Activated naive CD8-positive, alpha-beta T cell treated with anti-CD3 and anti-CD28 coated beads, Interleukin-2, amount 50 U/mL, for 24 hours (primary cell): ENCODE results near the gene SURF4.
"Not testable (repeated sequence)": the region's sequence is repeated elsewhere in the genome, so short reads cannot be mapped to it uniquely, and the experiment has no call there.

Source experiments
- ATAC-seq: fragments of 150-1000 bp; cut with Tn5 transposase; one replicate; pipeline ENCODE4 v1.10.0; 2021
- DNase-seq: peaks from one replicate; pipeline ENCODE4 v3.0.0; 2021
- H3K27ac Mint-ChIP-seq: one replicate; pipeline ENCODE4 v1.8.0; 2021; ENCODE audit warnings: mild to moderate bottlenecking, mixed read lengths
- H3K27me3 Mint-ChIP-seq: one replicate; pipeline ENCODE4 v1.8.0; 2021; ENCODE audit warnings: mixed read lengths
- H3K36me3 Mint-ChIP-seq: one replicate; pipeline ENCODE4 v1.8.0; 2021; ENCODE audit warnings: low read depth, mixed read lengths
- H3K4me1 Mint-ChIP-seq: one replicate; pipeline ENCODE4 v1.8.0; 2021; ENCODE audit warnings: mixed read lengths
- H3K4me3 Mint-ChIP-seq: one replicate; pipeline ENCODE4 v1.8.0; 2021; ENCODE audit warnings: mild to moderate bottlenecking, moderate library complexity, mixed read lengths
- H3K9me3 Mint-ChIP-seq: one replicate; pipeline ENCODE4 v1.8.0; 2021; ENCODE audit warnings: mixed read lengths

The SURF4 gene

GRCh38 chr9:133345596-133345995, 30.3 kb downstream of the SURF4 start:
- Mint-ChIP-seq H3K4me1 (peaks cover 50% of the 10 kb centered on the region), H3K36me3 (peaks cover 45% of the 10 kb centered on the region), H3K4me3 (no peak overlapping the region), H3K27me3 (peaks cover 3% of the 10 kb centered on the region), H3K27ac (no peak overlapping the region), H3K9me3 (no peaks in the 10 kb centered on the region)
- DNase-seq: no peak
- ATAC-seq: no peak

GRCh38 chr9:133344979-133345378, 30.9 kb downstream of the SURF4 start:
- peaks cover 45% of the 10 kb centered on the region for H3K36me3 Mint-ChIP-seq
- DNase-seq: no peak
- H3K27me3 Mint-ChIP-seq: peaks cover 3% of the 10 kb centered on the region
- no peak overlapping the region for H3K4me3 Mint-ChIP-seq
- no peak for ATAC-seq
- H3K9me3 Mint-ChIP-seq: no peaks in the 10 kb centered on the region
- no peak overlapping the region for H3K27ac Mint-ChIP-seq
- peaks cover 50% of the 10 kb centered on the region for H3K4me1 Mint-ChIP-seq

GRCh38 chr9:133344071-133344470, 31.8 kb downstream of the SURF4 start:
- no peak overlapping the region for H3K27ac Mint-ChIP-seq
- no peak for DNase-seq

DNA sequence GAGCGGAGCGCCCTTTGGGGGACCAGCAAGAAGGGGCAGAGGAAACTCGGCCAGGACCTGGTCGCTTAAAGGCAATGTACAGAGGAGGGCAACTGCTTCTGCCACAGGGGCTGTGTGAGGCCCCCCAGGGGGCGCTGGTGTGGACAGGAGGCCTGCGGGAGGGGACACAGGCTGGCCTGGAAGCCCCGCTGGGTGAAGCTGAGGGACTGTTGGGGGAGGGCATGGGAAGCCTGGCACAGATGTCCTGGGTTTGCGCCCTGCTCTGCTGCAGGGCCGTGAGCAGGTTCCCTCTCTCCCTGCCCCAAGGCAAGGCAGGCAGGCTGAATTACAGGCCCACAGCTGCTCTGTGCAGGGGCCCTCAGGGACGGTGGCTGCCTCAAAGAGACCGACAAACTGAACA, 33.3 kb downstream of the SURF4 start:
- H3K4me1 Mint-ChIP-seq: peaks cover 40% of the 10 kb centered on the region
- DNase-seq (no peak), ATAC-seq (no peak)
- H3K36me3 Mint-ChIP-seq: peaks cover 39% of the 10 kb centered on the region
- no peak overlapping the region for H3K4me3 Mint-ChIP-seq
- no peaks in the 10 kb centered on the region for H3K9me3 Mint-ChIP-seq
- H3K27ac Mint-ChIP-seq: peak overlapping the region; percentile 73
- no peaks in the 10 kb centered on the region for H3K27me3 Mint-ChIP-seq

More at GRCh38 chr9:133344071-133344470, 31.8 kb downstream of the SURF4 start:
- H3K4me3 Mint-ChIP-seq: no peak overlapping the region
- no peaks in the 10 kb centered on the region for H3K9me3 Mint-ChIP-seq
- peaks cover 3% of the 10 kb centered on the region for H3K27me3 Mint-ChIP-seq
- ATAC-seq: no peak
- peaks cover 46% of the 10 kb centered on the region for H3K4me1 Mint-ChIP-seq
- H3K36me3 Mint-ChIP-seq: peaks cover 44% of the 10 kb centered on the region

DNA sequence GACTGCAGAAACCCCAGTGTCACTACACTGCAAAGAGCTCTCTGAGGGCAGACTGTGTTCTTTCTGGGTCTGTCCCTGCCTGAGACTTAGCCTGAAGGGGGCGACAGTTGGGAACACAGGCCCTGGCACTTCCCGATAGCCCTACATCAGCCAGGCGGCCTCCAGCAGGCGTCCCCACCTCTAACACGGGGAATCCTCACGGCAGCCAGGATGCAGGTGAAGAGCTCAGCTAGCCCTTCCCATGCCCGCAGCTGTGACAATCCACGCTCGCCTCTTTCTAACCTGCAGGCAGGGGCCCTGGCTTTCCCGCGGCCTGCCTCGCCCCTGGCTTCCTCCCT, 33.8 kb downstream of the SURF4 start:
- Mint-ChIP-seq H3K9me3 (no peaks in the 10 kb centered on the region), H3K27ac (peak overlapping the region; percentile 73), H3K27me3 (no peaks in the 10 kb centered on the region), H3K36me3 (peaks cover 39% of the 10 kb centered on the region), H3K4me3 (no peak overlapping the region), H3K4me1 (peaks cover 41% of the 10 kb centered on the region)
- no peak for DNase-seq
- ATAC-seq: no peak

DNA sequence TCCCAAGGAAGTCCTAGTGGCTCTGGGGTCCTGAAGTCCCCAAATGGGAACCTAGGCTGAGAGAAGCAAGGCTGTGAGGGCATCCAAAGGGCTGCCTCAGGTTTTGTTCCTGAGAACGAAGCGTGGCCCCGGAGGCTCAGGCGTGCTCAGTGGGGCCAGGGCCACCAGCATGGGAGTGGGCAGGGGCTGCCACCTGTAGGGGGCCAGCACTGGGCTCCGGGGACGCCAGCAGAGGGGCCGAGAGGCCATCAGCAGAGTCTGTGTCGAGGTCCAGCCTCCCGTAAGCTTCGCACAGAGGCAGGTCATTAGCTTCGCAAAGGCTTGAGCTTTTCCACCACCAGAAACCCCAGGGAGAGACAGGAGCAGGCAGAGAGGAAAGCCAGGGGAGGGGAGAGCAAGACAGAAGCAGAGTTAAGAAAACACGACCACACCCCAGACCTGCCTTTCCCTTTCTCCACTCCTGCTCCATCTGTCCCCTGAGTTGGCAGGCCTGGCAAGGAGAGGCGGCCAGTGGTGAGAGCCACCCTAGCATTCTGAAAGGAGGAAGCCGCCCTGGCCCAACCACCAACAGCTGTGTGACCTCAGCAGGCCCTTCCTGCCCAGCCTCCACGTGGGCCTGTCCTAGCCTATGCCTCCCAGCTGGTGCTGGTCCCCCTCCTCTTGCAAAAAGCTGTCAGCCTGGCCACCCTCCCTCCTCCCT, 34.3 kb downstream of the SURF4 start:
- peaks cover 41% of the 10 kb centered on the region for H3K4me1 Mint-ChIP-seq
- peak overlapping the region; percentile 73 for H3K27ac Mint-ChIP-seq
- ATAC-seq: no peak
- H3K36me3 Mint-ChIP-seq: peaks cover 40% of the 10 kb centered on the region
- no peaks in the 10 kb centered on the region for H3K9me3 Mint-ChIP-seq
- no peak for DNase-seq
- no peaks in the 10 kb centered on the region for H3K27me3 Mint-ChIP-seq
- H3K4me3 Mint-ChIP-seq: no peak overlapping the region

DNA sequence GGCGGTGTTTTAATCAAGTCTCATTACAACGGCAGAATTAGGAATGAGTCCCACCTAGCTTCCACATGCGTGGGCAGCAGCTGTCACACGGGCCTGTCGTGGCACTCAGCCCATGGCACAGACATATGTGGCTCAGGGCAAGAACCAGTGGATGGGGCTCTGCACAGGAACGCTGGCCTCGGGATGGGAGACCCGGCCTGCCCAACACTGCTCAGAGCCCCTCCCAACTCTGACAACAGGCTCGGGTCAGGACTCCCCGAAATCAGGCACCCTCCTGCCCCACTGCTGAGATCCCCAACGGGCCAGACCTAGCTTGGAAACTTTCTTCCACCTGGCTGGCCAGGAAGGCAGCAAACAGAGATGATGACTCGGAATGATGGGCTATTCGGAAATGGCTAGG, 34.9 kb downstream of the SURF4 start:
- Mint-ChIP-seq H3K27me3 (no peaks in the 10 kb centered on the region), H3K4me1 (peaks cover 38% of the 10 kb centered on the region), H3K27ac (peak overlapping the region; percentile 52), H3K9me3 (no peaks in the 10 kb centered on the region), H3K4me3 (no peak overlapping the region), H3K36me3 (peaks cover 43% of the 10 kb centered on the region)
- DNase-seq (no peak), ATAC-seq (no peak)

DNA sequence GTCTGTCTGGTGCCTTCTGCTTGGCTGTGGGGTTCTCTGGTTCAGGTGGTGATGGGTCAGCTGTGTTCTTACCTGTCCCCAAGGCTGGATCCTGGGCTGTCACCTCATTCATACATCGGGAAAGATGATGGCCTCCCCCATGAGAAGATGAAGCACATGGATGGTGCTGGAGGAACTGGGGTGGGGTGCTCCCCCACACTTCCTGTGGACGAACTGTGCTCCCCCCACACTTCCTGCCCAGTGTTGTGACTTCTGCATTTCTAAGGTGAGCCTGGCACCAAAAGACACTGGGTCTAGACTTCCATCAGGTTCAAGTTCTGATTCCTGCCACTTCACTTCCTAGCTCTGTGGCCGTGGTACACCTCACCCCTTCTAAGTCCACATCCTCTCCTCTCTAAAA, 35.6 kb downstream of the SURF4 start:
- H3K27me3 Mint-ChIP-seq: no peaks in the 10 kb centered on the region
- DNase-seq (no peak), ATAC-seq (no peak)
- H3K36me3 Mint-ChIP-seq: peaks cover 47% of the 10 kb centered on the region
- peak overlapping the region; percentile 52 for H3K27ac Mint-ChIP-seq
- H3K4me1 Mint-ChIP-seq: peaks cover 40% of the 10 kb centered on the region
- H3K9me3 Mint-ChIP-seq: no peaks in the 10 kb centered on the region
- no peak overlapping the region for H3K4me3 Mint-ChIP-seq

- Mint-ChIP-seq H3K4me1 (peaks cover 45% of the 10 kb centered on the region), H3K27me3 (no peaks in the 10 kb centered on the region), H3K9me3 (no peaks in the 10 kb centered on the region), H3K36me3 (peaks cover 50% of the 10 kb centered on the region), H3K27ac (peak overlapping the region; percentile 52), H3K4me3 (no peak overlapping the region)
- DNase-seq (no peak), ATAC-seq (no peak)
Observed at GRCh38 chr9:133339641-133340040, 36.2 kb downstream of the SURF4 start.

GRCh38 chr9:133335924-133336811, 39.7 kb downstream of the SURF4 start, which contains the start of gene SURF6:
TSS of gene SURF6 (minus strand) at chr9:133336188. CDS start at chr9:133336132, 56 bp downstream.
- peak within 1 kb of the TSS; percentile 95 for H3K27ac Mint-ChIP-seq
- DNase-seq (peak; percentile 95), ATAC-seq (peak; percentile 97)
- H3K4me1 Mint-ChIP-seq: peaks cover 49% of the 10 kb centered on the region
- peak within 1 kb of the TSS; percentile 95 for H3K4me3 Mint-ChIP-seq
- H3K9me3 Mint-ChIP-seq: no peaks in the 10 kb centered on the region
- H3K27me3 Mint-ChIP-seq: no peaks in the 10 kb centered on the region
- H3K36me3 Mint-ChIP-seq: peaks cover 65% of the 10 kb centered on the region

DNA sequence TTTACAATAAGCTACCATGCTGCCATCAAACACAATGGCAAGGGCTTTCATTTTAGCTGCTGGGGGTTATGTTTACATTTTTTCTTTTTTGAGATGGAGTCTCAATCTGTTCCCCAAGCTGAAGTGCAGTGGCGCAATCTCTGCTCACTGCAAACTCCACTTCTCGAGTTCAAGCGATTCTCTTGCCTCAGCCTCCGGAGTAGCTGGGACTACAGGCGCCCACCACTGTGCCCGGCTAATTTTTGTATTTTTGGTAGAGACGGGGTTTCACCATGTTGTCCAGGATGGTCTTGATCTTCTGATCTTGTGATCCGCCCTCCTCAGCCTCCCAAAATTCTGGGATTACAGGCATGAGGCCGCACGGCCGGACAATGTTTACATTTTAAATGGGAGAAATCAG, 41.0 kb downstream of the SURF4 start:
- H3K27me3 Mint-ChIP-seq, DNase-seq, ATAC-seq, H3K9me3 Mint-ChIP-seq: not testable (repeated sequence)
- H3K27ac Mint-ChIP-seq: peak overlapping the region; percentile 95
- peaks cover 61% of the 10 kb centered on the region for H3K36me3 Mint-ChIP-seq
- peaks cover 41% of the 10 kb centered on the region for H3K4me1 Mint-ChIP-seq
- H3K4me3 Mint-ChIP-seq: peak overlapping the region; percentile 95

DNA sequence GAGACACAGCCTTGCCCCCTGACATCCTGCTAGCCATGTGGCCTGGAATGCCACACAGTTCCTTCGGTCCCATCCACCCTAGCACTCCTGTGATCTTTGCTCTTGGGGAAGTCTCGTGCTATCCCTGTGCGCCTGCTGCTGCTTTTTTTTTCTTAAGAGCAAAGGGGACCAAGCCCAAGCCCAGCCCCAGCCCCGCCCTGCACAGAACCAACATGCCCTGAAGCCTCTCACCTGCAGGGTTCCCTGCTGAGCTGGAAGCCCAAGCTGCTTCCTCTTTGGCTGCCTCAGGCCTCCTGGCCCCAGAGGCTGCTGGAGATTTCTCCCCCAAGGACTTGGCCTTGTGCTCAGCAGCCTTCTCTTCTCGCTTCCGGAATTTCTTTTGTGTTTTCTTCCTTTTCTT, 41.7 kb downstream of the SURF4 start:
- peak overlapping the region; percentile 95 for H3K27ac Mint-ChIP-seq
- DNase-seq (no peak), ATAC-seq (no peak)
- peaks cover 36% of the 10 kb centered on the region for H3K4me1 Mint-ChIP-seq
- H3K36me3 Mint-ChIP-seq: peaks cover 57% of the 10 kb centered on the region
- H3K27me3 Mint-ChIP-seq: no peaks in the 10 kb centered on the region
- peak overlapping the region; percentile 95 for H3K4me3 Mint-ChIP-seq
- H3K9me3 Mint-ChIP-seq: no peaks in the 10 kb centered on the region

DNA sequence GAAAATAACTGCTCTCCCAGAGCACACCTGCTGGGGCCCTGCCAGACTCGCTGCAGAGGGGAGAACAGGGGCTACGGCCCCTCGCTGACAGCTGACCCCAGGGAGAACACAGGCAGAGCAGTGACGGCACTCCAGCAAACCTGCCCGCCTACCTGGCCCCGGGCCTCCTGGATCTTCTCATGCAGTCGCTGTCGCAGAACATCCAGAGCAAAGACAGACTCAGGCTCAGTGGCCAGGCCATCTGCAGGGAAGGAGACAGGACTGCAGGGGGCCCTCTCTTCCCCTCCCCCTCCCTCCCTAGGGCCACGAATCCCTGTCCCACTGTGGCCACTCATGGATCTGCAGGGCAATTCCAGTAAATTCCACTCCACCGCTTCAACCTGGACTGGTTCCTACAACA, 42.3 kb downstream of the SURF4 start:
- DNase-seq (no peak), ATAC-seq (no peak)
- no peaks in the 10 kb centered on the region for H3K9me3 Mint-ChIP-seq
- peak overlapping the region; percentile 95 for H3K27ac Mint-ChIP-seq
- no peaks in the 10 kb centered on the region for H3K27me3 Mint-ChIP-seq
- peak overlapping the region; percentile 95 for H3K4me3 Mint-ChIP-seq
- peaks cover 56% of the 10 kb centered on the region for H3K36me3 Mint-ChIP-seq
- peaks cover 36% of the 10 kb centered on the region for H3K4me1 Mint-ChIP-seq

DNA sequence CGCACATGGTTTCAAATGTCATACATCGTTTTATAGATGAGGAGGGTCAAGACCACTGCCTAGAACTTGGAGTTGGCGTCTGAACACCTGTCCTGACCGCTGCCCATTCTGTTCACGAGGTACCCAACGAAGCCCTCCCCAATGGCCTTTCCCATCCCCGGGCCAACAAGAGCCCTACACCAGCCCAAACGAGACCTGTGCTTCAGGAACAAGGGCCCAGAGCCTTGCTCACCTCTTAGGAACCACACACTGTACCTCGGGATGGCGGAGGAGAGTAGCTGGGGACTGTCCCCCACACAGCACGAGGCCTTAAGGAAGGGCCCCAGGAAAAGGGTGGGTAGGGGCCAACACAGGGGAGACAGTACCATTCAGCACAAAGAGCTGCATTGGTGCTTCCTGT, 42.8 kb downstream of the SURF4 start:
- no peak overlapping the region for H3K27ac Mint-ChIP-seq
- ATAC-seq (no peak), DNase-seq (no peak)
- no peaks in the 10 kb centered on the region for H3K27me3 Mint-ChIP-seq
- peaks cover 55% of the 10 kb centered on the region for H3K36me3 Mint-ChIP-seq
- no peaks in the 10 kb centered on the region for H3K9me3 Mint-ChIP-seq
- H3K4me3 Mint-ChIP-seq: no peak overlapping the region
- H3K4me1 Mint-ChIP-seq: peaks cover 36% of the 10 kb centered on the region

DNA sequence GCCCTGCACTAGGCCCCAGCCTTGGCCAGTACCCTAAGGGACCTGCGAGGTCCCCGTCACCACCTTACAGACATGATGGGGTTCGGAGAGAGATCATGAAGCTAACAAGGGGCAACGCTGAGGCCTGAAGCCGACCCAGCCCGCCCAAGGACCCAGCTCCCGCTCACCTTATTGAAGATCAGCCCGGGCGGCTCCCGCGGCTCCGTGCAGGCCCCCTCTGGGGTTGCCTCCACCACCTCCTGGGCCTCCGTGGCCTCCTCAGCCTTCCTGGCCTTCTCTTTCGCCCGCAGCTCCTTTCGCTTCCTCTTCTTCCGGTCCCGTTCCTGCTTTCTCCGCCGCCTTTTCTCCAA, 43.5 kb downstream of the SURF4 start:
- DNase-seq: no peak
- peaks cover 34% of the 10 kb centered on the region for H3K4me1 Mint-ChIP-seq
- no peak overlapping the region for H3K4me3 Mint-ChIP-seq
- ATAC-seq: no peak
- no peaks in the 10 kb centered on the region for H3K27me3 Mint-ChIP-seq
- no peaks in the 10 kb centered on the region for H3K9me3 Mint-ChIP-seq
- H3K36me3 Mint-ChIP-seq: peaks cover 52% of the 10 kb centered on the region
- no peak overlapping the region for H3K27ac Mint-ChIP-seq
